ENCODE results near the gene FUT7.
"Not testable (repeated sequence)": the region's sequence is repeated elsewhere in the genome, so short reads cannot be mapped to it uniquely, and the experiment has no call there.

The FUT7 gene

GRCh38 chr9:137066096-137066861 lies 34.4 kb upstream of the FUT7 start:
- DNase-seq (ENCODE audit: low spot score), result no peak

GRCh38 chr9:137065336-137065967 lies 33.6 kb upstream of the FUT7 start:
- no peak for DNase-seq (ENCODE audit: low spot score)

- DNase-seq (ENCODE audit: low spot score), result no peak
These were observed 32.9 kb upstream of the FUT7 start for GRCh38 chr9:137064880-137065164.

- DNase-seq (ENCODE audit: low spot score), result peak; percentile 78
These were observed 32.4 kb upstream of the FUT7 start for GRCh38 chr9:137064027-137064879.

GRCh38 chr9:137063311-137064026 lies 31.6 kb upstream of the FUT7 start:
- DNase-seq (ENCODE audit: low spot score), result no peak

- not testable (repeated sequence) for DNase-seq (ENCODE audit: low spot score)
These were observed 30.9 kb upstream of the FUT7 start for GRCh38 chr9:137062798-137063197.

- no peak for DNase-seq (ENCODE audit: low spot score)
These were observed 30.5 kb upstream of the FUT7 start for GRCh38 chr9:137062384-137062783.

- DNase-seq (ENCODE audit: low spot score), result no peak
These were observed 26.8 kb upstream of the FUT7 start for GRCh38 chr9:137058521-137059234.

GRCh38 chr9:137057545-137057944 lies 25.7 kb upstream of the FUT7 start:
- DNase-seq (ENCODE audit: low spot score), result no peak

GRCh38 chr9:137056739-137057415 lies 25.0 kb upstream of the FUT7 start:
- DNase-seq (ENCODE audit: low spot score), result no peak

GRCh38 chr9:137055385-137056364 lies 23.8 kb upstream of the FUT7 start:
- DNase-seq (ENCODE audit: low spot score), result no peak

- no peak for DNase-seq (ENCODE audit: low spot score)
These were observed 23.1 kb upstream of the FUT7 start for GRCh38 chr9:137054932-137055384.

GRCh38 chr9:137053944-137054931 lies 22.4 kb upstream of the FUT7 start, which contains the start of gene ENTPD2:
ENTPD2 (minus strand) TSS chr9:137054061; CDS start chr9:137053997, 64 bp downstream.
- no peak for DNase-seq (ENCODE audit: low spot score)

GRCh38 chr9:137052998-137053943 lies 21.4 kb upstream of the FUT7 start:
- no peak for DNase-seq (ENCODE audit: low spot score)

- DNase-seq (ENCODE audit: low spot score), result no peak
These were observed 20.4 kb upstream of the FUT7 start for GRCh38 chr9:137052293-137052692.

GRCh38 chr9:137051145-137051724 lies 19.3 kb upstream of the FUT7 start:
- DNase-seq (ENCODE audit: low spot score), result no peak

GRCh38 chr9:137050570-137050969 lies 18.7 kb upstream of the FUT7 start:
- DNase-seq (ENCODE audit: low spot score), result no peak
